ENCODE data around the gene OR9I1.

The OR9I1 gene

DNA sequence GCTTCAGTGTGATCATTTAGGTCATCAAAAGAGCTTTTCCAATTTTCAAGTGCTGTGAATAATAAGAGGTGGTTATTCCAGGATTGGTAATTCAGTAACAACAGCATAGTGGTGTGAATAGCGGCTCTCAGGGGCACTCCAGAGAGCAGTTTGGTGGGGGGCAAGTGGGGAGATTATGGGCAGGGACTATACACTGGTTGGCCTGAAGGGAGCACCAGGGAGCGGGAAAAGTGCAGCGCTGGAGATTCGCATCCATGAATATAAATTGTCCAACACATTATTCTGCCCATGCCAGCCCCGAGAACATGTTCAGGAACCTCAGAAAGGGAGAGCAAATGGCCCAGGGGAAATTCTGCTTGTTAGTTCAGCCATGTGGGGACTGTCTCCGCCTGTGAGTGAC lies 56.7 kb downstream of the OR9I1 start:
- no peak overlapping the region for H3K27ac Mint-ChIP-seq

DNA sequence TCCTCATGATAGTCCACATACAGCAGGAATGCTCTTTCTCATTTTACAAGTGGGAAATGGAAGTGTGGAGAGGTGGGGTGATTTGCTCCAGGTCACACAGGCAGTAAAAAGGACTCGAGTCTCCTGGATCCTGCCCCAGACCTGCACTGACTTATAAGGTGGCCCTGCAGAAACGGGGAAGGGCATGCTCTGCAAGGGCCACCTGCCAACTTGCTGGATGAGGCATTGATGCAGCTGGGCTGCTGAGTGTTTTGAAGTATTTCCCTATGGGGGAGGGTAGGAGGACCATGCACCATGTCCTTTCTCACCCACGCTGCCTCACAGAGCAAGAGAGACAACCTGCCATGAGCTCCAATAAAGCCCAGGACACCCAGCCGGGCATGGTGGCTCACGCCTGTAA lies 57.6 kb downstream of the OR9I1 start:
- Mint-ChIP-seq H3K4me3 (no peak overlapping the region), H3K27ac (no peak overlapping the region), H3K9me3 (no peaks in the 10 kb centered on the region), H3K36me3 (ENCODE audit: low read depth) (no peaks in the 10 kb centered on the region), H3K4me1 (no peaks in the 10 kb centered on the region), H3K27me3 (no peaks in the 10 kb centered on the region)
- ATAC-seq (no peak), DNase-seq (no peak)

More for the DNA sequence above, 56.7 kb downstream of the OR9I1 start:
- no peak for DNase-seq
- Mint-ChIP-seq H3K9me3 (no peaks in the 10 kb centered on the region), H3K27me3 (no peaks in the 10 kb centered on the region), H3K36me3 (ENCODE audit: low read depth) (no peaks in the 10 kb centered on the region), H3K4me3 (no peak overlapping the region), H3K4me1 (no peaks in the 10 kb centered on the region)
- ATAC-seq, result no peak

Measured in activated naive CD8-positive, alpha-beta T cell treated with anti-CD3 and anti-CD28 coated beads, Interleukin-2, amount 50 U/mL, for 24 hours (primary cell).